CD14-positive monocyte (primary cell): Measurements from ENCODE around the gene CHRM2. TPM values are rescaled to one million over a fixed set of nuclear protein-coding genes. Genes with fewer than 3 reads are reported as not detected.

ENCODE experiments used
- DNase-seq, 3 donors: peaks; one replicate each; pipeline ENCODE4 v3.0.0-alpha.2; 2011 to 2022
- H2AFZ ChIP-seq: 2 replicates; pipeline ENCODE4 v1.6.0; 2012; ENCODE audit warnings: mild to moderate bottlenecking, low read depth, low read length, inconsistent platforms; ENCODE audit not compliant: insufficient read depth, poor library complexity, severe bottlenecking
- H3K27ac ChIP-seq, 2 donors: 1 replicate in 1 of 2; 2 replicates in 1 of 2; pipeline ENCODE4 v1.5.1; 2012 to 2013; ENCODE audit warnings: low read length in 2 of 2, control low read depth in 1 of 2, inconsistent platforms in 1 of 2, low read depth in 1 of 2, mild to moderate bottlenecking in 1 of 2
- H3K27me3 ChIP-seq, 2 donors: one replicate each; pipeline versions ENCODE4 v1.6.0 to v1.6.1; 2011 to 2013; ENCODE audit warnings: low read length in 2 of 2; ENCODE audit not compliant: control insufficient read depth in 2 of 2, insufficient read depth in 2 of 2
- H3K36me3 ChIP-seq, 2 donors: replicated peaks in 1 of 2; 1 replicate in 1 of 2; 2 replicates in 1 of 2; pipeline versions ENCODE4 v1.5.1 to v1.6.1; 2012 to 2013; ENCODE audit warnings: low read length in 2 of 2, control low read depth in 1 of 2, inconsistent platforms in 1 of 2, mild to moderate bottlenecking in 1 of 2; ENCODE audit not compliant: insufficient read depth in 2 of 2, control insufficient read depth in 1 of 2
- H3K4me1 ChIP-seq, 2 donors: 1 replicate in 1 of 2; 2 replicates in 1 of 2; pipeline versions ENCODE4 v1.5.1 to v1.6.1; 2012 to 2013; ENCODE audit warnings: low read length in 2 of 2, control low read depth in 1 of 2, inconsistent platforms in 1 of 2, mild to moderate bottlenecking in 1 of 2, moderate library complexity in 1 of 2; ENCODE audit not compliant: insufficient read depth in 2 of 2, control insufficient read depth in 1 of 2
- H3K4me2 ChIP-seq: replicated peaks from 2 replicates; pipeline ENCODE3; 2012; ENCODE audit warnings: low read length, moderate library complexity, mild to moderate bottlenecking; ENCODE audit not compliant: poor library complexity, severe bottlenecking; ENCODE audit errors: extremely low read depth
- H3K4me3 ChIP-seq, 3 experiments: fragments of 200-600 bp in 1 of 3; sonication (generic) in 1 of 3; replicated peaks in 1 of 3; 1 replicate in 2 of 3; 2 replicates in 1 of 3; pipeline ENCODE4 v1.5.1; 2011 to 2013; ENCODE audit warnings: low read length in 3 of 3, mild to moderate bottlenecking in 3 of 3, control low read depth in 2 of 3, low read depth in 2 of 3, inconsistent platforms in 1 of 3, moderate library complexity in 1 of 3
- H3K79me2 ChIP-seq: 2 replicates; pipeline ENCODE4 v1.6.0; 2012; ENCODE audit warnings: mild to moderate bottlenecking, control low read depth, inconsistent platforms, low read length, moderate library complexity; ENCODE audit not compliant: insufficient read depth
- H3K9ac ChIP-seq: 2 replicates; pipeline ENCODE4 v1.6.0; 2017; ENCODE audit warnings: low read length, mild to moderate bottlenecking; ENCODE audit not compliant: insufficient read depth, poor library complexity, severe bottlenecking
- H3K9me3 ChIP-seq, 2 donors: replicated peaks in 1 of 2; 1 replicate in 1 of 2; 2 replicates in 1 of 2; pipeline versions ENCODE4 v1.5.1 to v1.6.1; 2012 to 2013; ENCODE audit warnings: low read length in 2 of 2, control low read depth in 1 of 2; ENCODE audit not compliant: control insufficient read depth in 1 of 2, insufficient read depth in 1 of 2
- H4K20me1 ChIP-seq: 2 replicates; pipeline ENCODE4 v1.6.0; 2012; ENCODE audit warnings: mild to moderate bottlenecking, low read length, control low read depth, moderate library complexity; ENCODE audit not compliant: insufficient read depth
- H3K27ac Mint-ChIP-seq, 7 donors: one replicate each; pipeline ENCODE4 v1.8.0; 2020; ENCODE audit warnings: mild to moderate bottlenecking in 7 of 7, mixed read lengths in 7 of 7, moderate library complexity in 6 of 7, inconsistent platforms in 2 of 7
- H3K27me3 Mint-ChIP-seq, 3 donors: one replicate each; pipeline ENCODE4 v1.8.0; 2021 to 2022; ENCODE audit warnings: low read depth in 3 of 3, mild to moderate bottlenecking in 3 of 3, mixed read lengths in 3 of 3, moderate library complexity in 3 of 3, inconsistent platforms in 1 of 3
- H3K36me3 Mint-ChIP-seq, 2 donors: one replicate each; pipeline ENCODE4 v1.8.0; 2020; ENCODE audit warnings: mixed read lengths in 2 of 2, inconsistent platforms in 1 of 2, mild to moderate bottlenecking in 1 of 2
- H3K4me1 Mint-ChIP-seq: one replicate; pipeline ENCODE4 v1.8.0; 2020; ENCODE audit warnings: mild to moderate bottlenecking, mixed read lengths
- H3K4me3 Mint-ChIP-seq, 2 donors: one replicate each; pipeline ENCODE4 v1.8.0; 2020; ENCODE audit warnings: mild to moderate bottlenecking in 2 of 2, mixed read lengths in 2 of 2, moderate library complexity in 1 of 2
- H3K9me3 Mint-ChIP-seq, 7 donors: one replicate each; pipeline ENCODE4 v1.8.0; 2020 to 2022; ENCODE audit warnings: mixed read lengths in 7 of 7, mild to moderate bottlenecking in 6 of 7, moderate library complexity in 6 of 7, inconsistent platforms in 2 of 7
- WGBS: methylation state at CpG from one replicate; pipeline ENCODE4 v1.1.5; 2013; ENCODE audit warnings: missing lambda C conversion rate; ENCODE audit not compliant: insufficient coverage; 5-methylcytosine and 5-hydroxymethylcytosine counted together
- intact Hi-C, 2 donors: fragments of 100-400 bp; cut with micrococcal nuclease; formaldehyde crosslinking; loops; one replicate each; pipeline versions ENCODE4 v1.15.0 to v1.15.1; 2023
- polyA plus RNA-seq, 3 donors: library from polyadenylated mRNA; depleted of rRNA in 1 of 3; unstranded in 2 of 3; stranded (reverse) in 1 of 3; fragments of 300-500 nt in 2 of 3; fragments of >200 nt in 1 of 3; fragmentation: Illumina TruSeq in 2 of 3; gene quantifications; 1 replicate in 2 of 3; 2 replicates in 1 of 3; pipeline ENCODE4 v1.2.3, GENCODE V29; 2012 to 2021
- TF ChIP-seq, protein P1 (sequence below): fragments of 200-600 bp; IDR thresholded peaks from one replicate; pipeline ENCODE4 v1.8.0; 2022; ENCODE audit warnings: antibody characterized with exemption, mild to moderate bottlenecking

CHRM2 gene
- polyA plus RNA-seq, 3 donors, result not detected

DNA sequence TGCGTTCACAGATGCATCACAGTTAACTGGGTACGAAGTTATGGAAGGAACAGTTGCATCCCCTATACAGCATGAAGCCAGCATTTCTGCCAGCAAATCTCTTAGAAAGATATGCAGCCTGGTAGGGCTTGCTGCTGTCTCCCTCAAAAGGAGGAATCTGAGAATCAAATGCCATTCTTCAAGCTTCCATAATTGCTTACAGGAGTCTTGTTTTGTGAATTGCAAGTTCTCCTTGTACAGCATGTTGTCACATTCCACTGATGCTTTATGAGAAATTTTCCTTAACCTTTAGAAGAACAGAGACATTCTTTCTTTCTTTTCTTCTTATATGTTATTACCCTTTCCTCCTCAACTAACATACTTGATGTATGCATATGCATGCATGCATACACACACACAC is 134.6 kb downstream of the CHRM2 start:
- H3K4me1 ChIP-seq, result no peaks in the 10 kb centered on the region
- Mint-ChIP-seq H3K9me3 (peaks cover 0 to 6% (median 2%) of the 10 kb centered on the region in 7 donors), H3K36me3 (no peaks in the 10 kb centered on the region), H3K4me3 (no peak overlapping the region), H3K27ac (no peak overlapping the region), H3K4me1 (no peaks in the 10 kb centered on the region), H3K27me3 (no peaks in the 10 kb centered on the region)
- H2AFZ ChIP-seq, result no peak overlapping the region
- H3K9ac ChIP-seq, result no peak overlapping the region
- TF ChIP-seq, protein P1, sequence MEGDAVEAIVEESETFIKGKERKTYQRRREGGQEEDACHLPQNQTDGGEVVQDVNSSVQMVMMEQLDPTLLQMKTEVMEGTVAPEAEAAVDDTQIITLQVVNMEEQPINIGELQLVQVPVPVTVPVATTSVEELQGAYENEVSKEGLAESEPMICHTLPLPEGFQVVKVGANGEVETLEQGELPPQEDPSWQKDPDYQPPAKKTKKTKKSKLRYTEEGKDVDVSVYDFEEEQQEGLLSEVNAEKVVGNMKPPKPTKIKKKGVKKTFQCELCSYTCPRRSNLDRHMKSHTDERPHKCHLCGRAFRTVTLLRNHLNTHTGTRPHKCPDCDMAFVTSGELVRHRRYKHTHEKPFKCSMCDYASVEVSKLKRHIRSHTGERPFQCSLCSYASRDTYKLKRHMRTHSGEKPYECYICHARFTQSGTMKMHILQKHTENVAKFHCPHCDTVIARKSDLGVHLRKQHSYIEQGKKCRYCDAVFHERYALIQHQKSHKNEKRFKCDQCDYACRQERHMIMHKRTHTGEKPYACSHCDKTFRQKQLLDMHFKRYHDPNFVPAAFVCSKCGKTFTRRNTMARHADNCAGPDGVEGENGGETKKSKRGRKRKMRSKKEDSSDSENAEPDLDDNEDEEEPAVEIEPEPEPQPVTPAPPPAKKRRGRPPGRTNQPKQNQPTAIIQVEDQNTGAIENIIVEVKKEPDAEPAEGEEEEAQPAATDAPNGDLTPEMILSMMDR, result no peak
- H3K4me3 ChIP-seq, result no peak overlapping the region
- no peaks in the 10 kb centered on the region for H3K27me3 ChIP-seq
- H3K9me3 ChIP-seq, result peaks cover 0 to 4% of the 10 kb centered on the region in 2 donors
- DNase-seq, result no peak
- no peak overlapping the region for H3K27ac ChIP-seq
- H4K20me1 ChIP-seq, result no peaks in the 10 kb centered on the region
- no peaks in the 10 kb centered on the region for H3K79me2 ChIP-seq
- WGBS, result no CpG with 5 or more reads among the region's 2 CpGs
- H3K4me2 ChIP-seq, result no peak overlapping the region
- intact Hi-C loops, result no loop called here
- no peaks in the 10 kb centered on the region for H3K36me3 ChIP-seq

DNA sequence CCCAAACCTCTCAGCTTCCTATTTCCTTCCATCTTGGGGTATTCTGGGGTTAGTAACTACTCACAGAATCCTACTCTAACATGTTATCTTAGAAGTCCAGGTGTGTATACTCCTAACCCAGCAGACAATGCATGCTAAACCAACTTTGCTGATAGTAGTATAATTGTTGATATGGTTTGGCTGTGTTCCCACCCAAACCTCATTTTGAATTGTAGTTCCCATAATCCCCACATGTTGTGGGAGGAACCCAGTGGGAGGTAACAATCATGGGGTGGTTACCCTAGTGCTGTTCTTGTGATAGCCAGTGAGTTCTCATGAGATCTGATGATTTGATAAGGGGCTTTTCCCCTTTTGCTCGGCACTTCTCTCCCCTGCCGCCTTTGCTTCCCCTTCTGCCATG is 135.1 kb downstream of the CHRM2 start:
- H3K27me3 ChIP-seq, result no peaks in the 10 kb centered on the region
- no peak overlapping the region for H2AFZ ChIP-seq
- Mint-ChIP-seq H3K27me3 (no peaks in the 10 kb centered on the region), H3K36me3 (no peaks in the 10 kb centered on the region), H3K4me1 (no peaks in the 10 kb centered on the region), H3K9me3 (peaks cover 0 to 6% (median 2%) of the 10 kb centered on the region in 7 donors), H3K4me3 (no peak overlapping the region), H3K27ac (no peak overlapping the region)
- no peaks in the 10 kb centered on the region for H3K79me2 ChIP-seq
- H3K27ac ChIP-seq, result no peak overlapping the region
- H3K4me1 ChIP-seq, result no peaks in the 10 kb centered on the region
- no peaks in the 10 kb centered on the region for H3K36me3 ChIP-seq
- 67% methylated on average over 1 of the region's 2 CpGs for WGBS
- intact Hi-C loops, result no loop called here
- peaks cover 0 to 4% of the 10 kb centered on the region in 2 donors for H3K9me3 ChIP-seq
- H4K20me1 ChIP-seq, result no peaks in the 10 kb centered on the region
- no peak overlapping the region for H3K4me2 ChIP-seq
- no peak for DNase-seq
- no peak overlapping the region for H3K4me3 ChIP-seq
- H3K9ac ChIP-seq, result no peak overlapping the region
- TF ChIP-seq, protein P1, result no peak
